ENCODE data around the gene GRB2. TPM values are rescaled to one million over a fixed set of nuclear protein-coding genes. Genes with fewer than 3 reads are reported as not detected.

The GRB2 gene
- total and polyA plus RNA-seq, 2 of the 8 experiments (the other 6 are each of a cell fraction or from before 2014, with no cell fraction given) = 44.2 to 101 TPM

- TF ChIP-seq ZNF274 (IDR thresholded peaks at IDR 0.05; ENCODE audit: borderline replicate concordance, extremely low read depth, low read length) = no peak
- no peak for TF ChIP-seq HDAC2 (IDR thresholded peaks at IDR 0.05; ENCODE audit: borderline replicate concordance in 1 of 2, low read depth in 2 of 2, low read length in 2 of 2)
- TF ChIP-seq POLR2AphosphoS5 (IDR thresholded peaks at IDR 0.05; ENCODE audit: low read depth, low read length) = no peak
- TF ChIP-seq SAP30 (IDR thresholded peaks at IDR 0.05; ENCODE audit: insufficient read depth, insufficient replicate concordance, low read length) = no peak
- no peak for TF ChIP-seq RXRA (IDR thresholded peaks at IDR 0.05; ENCODE audit: insufficient read depth, low read depth, low read length)
These were observed 80.1 kb downstream of the GRB2 start (continued) for GRCh38 chr17:75325348-75325747.

All from H1 (cell line).